B cell (primary cell): ENCODE data around the gene REEP6. TPM values are rescaled to one million over a fixed set of nuclear protein-coding genes. Genes with fewer than 3 reads are reported as not detected.

Source experiments
- ATAC-seq: fragments of 200-7000 bp; cut with Tn5 transposase; one replicate; pipeline ENCODE4 v1.10.0; 2021; ENCODE audit warnings: low read depth, mild to moderate bottlenecking, moderate number of reproducible peaks, moderate library complexity
- CTCF ChIA-PET: fragments of 350-600 bp; sonication (Branson Sonifier 250); formaldehyde crosslinking; loops from one replicate; lab custom pipeline; 2021; ENCODE audit warnings: antibody characterized with exemption, inconsistent platforms; lab: Charles Lee
- POLR2A ChIA-PET: fragments of 350-600 bp; sonication (Branson Sonifier 250); formaldehyde crosslinking; loops from one replicate; lab custom pipeline; 2021; ENCODE audit warnings: antibody characterized with exemption; lab: Charles Lee
- DNase-seq: peaks from one replicate; pipeline ENCODE4 v3.0.0; 2013
- H2AFZ ChIP-seq: 2 replicates; pipeline ENCODE4 v1.6.1; 2012; ENCODE audit warnings: mild to moderate bottlenecking, low read depth, low read length; ENCODE audit not compliant: insufficient read depth, poor library complexity, severe bottlenecking
- H3K27ac ChIP-seq, 2 donors: 1 replicate in 1 of 2; 2 replicates in 1 of 2; pipeline ENCODE4 v1.5.1; 2012 to 2013; ENCODE audit warnings: low read length in 2 of 2, mild to moderate bottlenecking in 2 of 2, moderate library complexity in 1 of 2
- H3K27me3 ChIP-seq, 4 experiments: fragments of 200-600 bp in 1 of 4; sonication (generic) in 1 of 4; replicated peaks in 1 of 4; 1 replicate in 2 of 4; 2 replicates in 2 of 4; pipeline versions ENCODE4 v1.6.1 to v1.7.0; 2013 to 2016; ENCODE audit warnings: low read length in 3 of 4, mild to moderate bottlenecking in 2 of 4, mixed read lengths in 1 of 4, moderate library complexity in 1 of 4; ENCODE audit not compliant: insufficient read depth in 4 of 4, control insufficient read depth in 3 of 4; ENCODE audit errors: control extremely low read depth in 1 of 4
- H3K36me3 ChIP-seq, 2 experiments: replicated peaks in 1 of 2; 1 replicate in 1 of 2; 2 replicates in 1 of 2; pipeline versions ENCODE4 v1.6.1 to v1.7.1; 2013; ENCODE audit warnings: low read length in 1 of 2; ENCODE audit not compliant: insufficient read depth in 2 of 2, control insufficient read depth in 1 of 2; ENCODE audit errors: control extremely low read depth in 1 of 2, extremely low read depth in 1 of 2
- H3K4me1 ChIP-seq, 2 donors: fragments of 200-600 bp in 1 of 2; sonication (generic) in 1 of 2; 1 replicate in 1 of 2; 2 replicates in 1 of 2; pipeline versions ENCODE4 v1.5.1 to v1.6.1; 2013 to 2017; ENCODE audit warnings: low read length in 2 of 2; ENCODE audit not compliant: control insufficient read depth in 2 of 2, insufficient read depth in 2 of 2
- H3K4me2 ChIP-seq: replicated peaks from 2 replicates; pipeline ENCODE3; 2012; ENCODE audit warnings: mild to moderate bottlenecking, low read depth, low read length; ENCODE audit not compliant: poor library complexity, severe bottlenecking
- H3K4me3 ChIP-seq, 5 experiments: fragments of 200-600 bp in 1 of 5; sonication (generic) in 1 of 5; 1 replicate in 3 of 5; 2 replicates in 2 of 5; pipeline versions ENCODE4 v1.5.1 to v1.7.0; 2011 to 2016; ENCODE audit warnings: low read length in 4 of 5, mild to moderate bottlenecking in 4 of 5, low read depth in 2 of 5, control low read depth in 1 of 5, moderate library complexity in 1 of 5; ENCODE audit not compliant: insufficient read depth in 1 of 5; ENCODE audit errors: control extremely low read depth in 1 of 5, extremely low read depth in 1 of 5
- H3K79me2 ChIP-seq: fragments of 200-600 bp; sonication (generic); one replicate; pipeline ENCODE4 v1.6.0; 2016; ENCODE audit warnings: low read length; ENCODE audit not compliant: control insufficient read depth, insufficient read depth
- H3K9ac ChIP-seq: fragments of 200-600 bp; sonication (generic); 2 replicates; pipeline ENCODE4 v1.6.1; 2017; ENCODE audit warnings: mild to moderate bottlenecking, low read length, moderate library complexity
- H3K9me3 ChIP-seq, 3 donors: one replicate each; pipeline versions ENCODE4 v1.6.1 to v1.7.1; 2013; ENCODE audit warnings: low read length in 2 of 3; ENCODE audit not compliant: control insufficient read depth in 2 of 3, insufficient read depth in 1 of 3; ENCODE audit errors: control extremely low read depth in 1 of 3
- H4K20me1 ChIP-seq: 2 replicates; pipeline ENCODE4 v1.6.0; 2012; ENCODE audit warnings: mild to moderate bottlenecking, low read length; ENCODE audit not compliant: insufficient read depth, control insufficient read depth, poor library complexity, severe bottlenecking
- H3K27ac Mint-ChIP-seq: one replicate; pipeline ENCODE4 v1.8.0; 2021; ENCODE audit warnings: mixed read lengths
- H3K27me3 Mint-ChIP-seq: one replicate; pipeline ENCODE4 v1.8.0; 2021; ENCODE audit warnings: mixed read lengths
- H3K4me1 Mint-ChIP-seq: one replicate; pipeline ENCODE4 v1.8.0; 2021; ENCODE audit warnings: mixed read lengths
- H3K4me3 Mint-ChIP-seq: one replicate; pipeline ENCODE4 v1.8.0; 2021; ENCODE audit warnings: mixed read lengths
- H3K9me3 Mint-ChIP-seq: one replicate; pipeline ENCODE4 v1.8.0; 2022; ENCODE audit warnings: mixed read lengths; ENCODE audit not compliant: insufficient read depth
- CTCF ChIP-seq: fragments of 200-600 bp; IDR thresholded peaks from one replicate; pipeline ENCODE4 v1.8.0; 2022; ENCODE audit warnings: antibody characterized with exemption, mild to moderate bottlenecking
- EZH2 ChIP-seq: IDR thresholded peaks from 2 replicates; pipeline ENCODE4 v1.6.1; 2012; ENCODE audit warnings: borderline replicate concordance, low read depth, mild to moderate bottlenecking, moderate library complexity, low read length; ENCODE audit not compliant: insufficient read depth, poor library complexity, severe bottlenecking
- WGBS: methylation state at CpG from one replicate; pipeline ENCODE4 v1.1.5; 2013; ENCODE audit warnings: missing lambda C conversion rate; ENCODE audit not compliant: insufficient coverage; 5-methylcytosine and 5-hydroxymethylcytosine counted together
- intact Hi-C: fragments of 100-400 bp; cut with micrococcal nuclease; formaldehyde crosslinking; loops from one replicate; pipeline ENCODE4 v1.10.0; 2022
- polyA plus RNA-seq: library from polyadenylated mRNA; depleted of rRNA; stranded (reverse); fragments of >200 nt; gene quantifications from 2 replicates; pipeline ENCODE4 v1.2.3, GENCODE V29; 2012
- total RNA-seq, 2 donors: library from RNA; stranded (reverse); fragments of 120-200 nt in 1 of 2; gene quantifications; 1 replicate in 1 of 2; 2 replicates in 1 of 2; pipeline versions ENCODE4 v1.2.3 to v1.2.4, GENCODE V29; 2013 to 2022

The REEP6 gene
- total and polyA plus RNA-seq, 2 donors (not counting 1 experiment from before 2014, with no cell fraction given): 0.64 to 1.1 TPM

- no peaks in the 10 kb centered on the region for H3K27me3 Mint-ChIP-seq
- peaks cover 5% of the 10 kb centered on the region for H4K20me1 ChIP-seq
- intact Hi-C loops: no loop called here
- ATAC-seq (no peak), DNase-seq (peak; percentile 16)
- H3K4me3 Mint-ChIP-seq: no peak overlapping the region
- H3K9me3 Mint-ChIP-seq: no peaks in the 10 kb centered on the region
- 96% methylated on average over 68 of the region's 77 CpGs for WGBS
- no peak for TF ChIP-seq CTCF
- no peak for TF ChIP-seq EZH2
- H3K4me1 Mint-ChIP-seq: peaks cover 4% of the 10 kb centered on the region
- peaks cover 2 to 9% of the 10 kb centered on the region in 2 donors for H3K4me1 ChIP-seq
- no peaks in the 10 kb centered on the region for H3K36me3 ChIP-seq
- H3K4me3 ChIP-seq: no peak overlapping the region
- no peaks in the 10 kb centered on the region for H3K27me3 ChIP-seq
- H2AFZ ChIP-seq: no peak overlapping the region
- ChIA-PET CTCF (no interaction called here), POLR2A (no interaction called here)
- no peak overlapping the region for H3K9ac ChIP-seq
- no peak overlapping the region for H3K27ac ChIP-seq
- no peak overlapping the region for H3K4me2 ChIP-seq
- H3K27ac Mint-ChIP-seq: no peak overlapping the region
- peaks cover 0 to 4% (median 0%) of the 10 kb centered on the region in 3 donors for H3K9me3 ChIP-seq
- H3K79me2 ChIP-seq: peaks cover 10% of the 10 kb centered on the region
These were observed 7.6 kb upstream of the REEP6 start for GRCh38 chr19:1483131-1483978.

GRCh38 chr19:1483979-1484428, 7.0 kb upstream of the REEP6 start:
- POLR2A ChIA-PET: no interaction called here
- no peaks in the 10 kb centered on the region for H3K9me3 Mint-ChIP-seq
- H2AFZ ChIP-seq: no peak overlapping the region
- peaks cover 3% of the 10 kb centered on the region for H3K4me1 Mint-ChIP-seq
- peaks cover 0 to 4% (median 0%) of the 10 kb centered on the region in 3 donors for H3K9me3 ChIP-seq
- H3K9ac ChIP-seq: no peak overlapping the region
- H3K79me2 ChIP-seq: peaks cover 3% of the 10 kb centered on the region
- no peak for TF ChIP-seq EZH2
- TF ChIP-seq CTCF: no peak
- H3K36me3 ChIP-seq: no peaks in the 10 kb centered on the region
- no peak overlapping the region for H3K4me3 Mint-ChIP-seq
- ATAC-seq (no peak), DNase-seq (no peak)
- peaks cover 0 to 5% of the 10 kb centered on the region in 2 donors for H3K4me1 ChIP-seq
- no peaks in the 10 kb centered on the region for H4K20me1 ChIP-seq
- H3K27ac ChIP-seq: no peak overlapping the region
- H3K4me2 ChIP-seq: no peak overlapping the region
- no peaks in the 10 kb centered on the region for H3K27me3 Mint-ChIP-seq
- intact Hi-C loops: no loop called here
- no peaks in the 10 kb centered on the region for H3K27me3 ChIP-seq
- no peak overlapping the region for H3K4me3 ChIP-seq
- no peak overlapping the region for H3K27ac Mint-ChIP-seq
- WGBS: 95% methylated on average over 23 of the region's 23 CpGs
- CTCF ChIA-PET: no interaction called here
